ENCODE measurements around the gene DEPDC7.

The DEPDC7 gene

GRCh38 chr11:33040033-33040861, 24.6 kb downstream of the DEPDC7 start (continued):
- TF ChIP-seq PRDM10 (tag by site-specific recombination; IDR thresholded peaks at IDR 0.05) = peak; percentile 64; the same call in 1 of the 2 replicates
- no peak for TF ChIP-seq ZNF10 (tag by site-specific recombination; IDR thresholded peaks at IDR 0.05)
- 0 out of 2 replicates have a peak, but pooled peaks have one; percentile 14 for TF ChIP-seq ZSCAN30 (tag by site-specific recombination; IDR thresholded peaks at IDR 0.05)
- peak; percentile 93 for TF ChIP-seq ZNF629 (tag by site-specific recombination; IDR thresholded peaks at IDR 0.05)
- TF ChIP-seq ZNF791 (tag by site-specific recombination; IDR thresholded peaks at IDR 0.05) = no peak
- no peak for TF ChIP-seq ZNF488 (tag by site-specific recombination; IDR thresholded peaks at IDR 0.05)
- TF ChIP-seq ATF2 (tag by site-specific recombination; IDR thresholded peaks at IDR 0.05; ENCODE audit: low read depth) = peak; percentile 82
- TF ChIP-seq ZNF398 (tag by site-specific recombination; IDR thresholded peaks at IDR 0.05) = peak; percentile 69
- TF ChIP-seq EGR2 (tag by site-specific recombination; IDR thresholded peaks at IDR 0.05; ENCODE audit: low read depth) = no peak

GRCh38 chr11:33040862-33041453, 25.3 kb downstream of the DEPDC7 start:
- Histone ChIP-seq H3K4me3 (ENCODE audit: low read depth, low read length) (peak overlapping the region; percentile 96), H3K9me3 (ENCODE audit: control insufficient read depth, insufficient read depth, low read depth, low read length) (no peaks in the 10 kb centered on the region), H3K27ac (ENCODE audit: extremely low read depth, low read depth, low read length) (no peak overlapping the region; the same call in 1 of the 2 replicates), H3K4me1 (ENCODE audit: control insufficient read depth, insufficient read depth, low read length) (peaks cover 8% of the 10 kb centered on the region; the same call in 1 of the 2 replicates), H3K36me3 (ENCODE audit: control insufficient read depth in 2 of 2, insufficient read depth in 1 of 2, low read length in 2 of 2) (peaks cover 0 to 12% of the 10 kb centered on the region in 2 experiments; a peak in 2 of 3 replicates)
- ChIA-PET POLR2A (interaction anchor here (0.6 to 2.6 kb wide), 4 partner anchors 24 to 817 kb away, joined by 4 to 47 read pairs (median 5); partner anchors contain the start of gene DEPDC7), CTCF (no interaction called here)
- TF ChIP-seq PBX3 (CRISPR knock-in tag; IDR thresholded peaks at IDR 0.05) (no peak), ZFP41 (tag by site-specific recombination; IDR thresholded peaks at IDR 0.05; ENCODE audit: borderline replicate concordance) (no peak), YY1 (tag by site-specific recombination; IDR thresholded peaks at IDR 0.05) (no peak), ZNF416 (tag by site-specific recombination; IDR thresholded peaks at IDR 0.05) (no peak), ZNF341 (tag by site-specific recombination; IDR thresholded peaks at IDR 0.05; ENCODE audit: low read depth) (no peak), ZNF529 (tag by site-specific recombination; IDR thresholded peaks at IDR 0.05; ENCODE audit: insufficient replicate concordance) (no peak), ZNF24 (tag by site-specific recombination; IDR thresholded peaks at IDR 0.05) (no peak), ZNF830 (tag by site-specific recombination; IDR thresholded peaks at IDR 0.05; ENCODE audit: low read depth) (no peak), ZNF148 (tag by site-specific recombination; IDR thresholded peaks at IDR 0.05; ENCODE audit: borderline replicate concordance) (no peak), ZNF621 (tag by site-specific recombination; IDR thresholded peaks at IDR 0.05) (no peak), ZSCAN4 (tag by site-specific recombination; IDR thresholded peaks at IDR 0.05) (no peak), RBAK (tag by site-specific recombination; IDR thresholded peaks at IDR 0.05) (no peak)
